RWPE1 (cell line): ENCODE data around the gene C8B.

ENCODE experiments used
- CTCF ChIA-PET: fragments of 350-600 bp; sonication (Branson Sonifier 250); formaldehyde crosslinking; extraction: SDS; loops from one replicate; lab custom pipeline; 2021; lab: Yijun Ruan, JAX
- POLR2A ChIA-PET: fragments of 400-600 bp; formaldehyde crosslinking; extraction: SDS; loops from one replicate; lab custom pipeline; 2020; ENCODE audit warnings: antibody characterized with exemption; ENCODE audit not compliant: low non-redundant PET; lab: Yijun Ruan, JAX
- DNase-seq: peaks from one replicate; pipeline ENCODE4 v3.0.0; 2012; ENCODE audit warnings: low spot score
- H3K27ac ChIP-seq: fragments of 450-650 bp; 2 replicates; pipeline ENCODE4 v1.5.1; 2017
- TF ChIP-seq, protein P1 (sequence below): fragments of 450-650 bp; conservative IDR thresholded peaks from 2 replicates; pipeline ENCODE4 v1.5.1; 2017; ENCODE audit warnings: low read depth, mild to moderate bottlenecking

Gene C8B

DNA sequence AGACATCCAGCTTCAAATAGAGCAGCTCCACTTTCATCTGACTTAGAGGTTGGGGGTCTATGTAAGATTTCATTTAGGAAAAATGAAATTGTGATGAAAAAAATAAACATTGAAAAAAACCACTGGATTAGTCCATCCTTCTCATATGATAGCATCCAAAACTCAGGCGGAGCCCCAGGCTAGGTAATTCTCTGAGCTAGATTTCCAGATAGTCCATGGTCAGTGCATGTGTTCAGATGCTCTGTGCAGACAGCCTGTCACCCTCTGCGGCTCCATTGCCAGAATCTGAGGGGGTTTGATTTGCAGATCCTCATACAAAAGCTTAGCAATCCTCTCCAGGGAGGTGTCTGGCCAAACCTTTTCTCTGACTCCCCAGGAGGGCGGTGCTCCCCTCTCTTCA, 49.2 kb downstream of the C8B start:
- TF ChIP-seq, protein P1, sequence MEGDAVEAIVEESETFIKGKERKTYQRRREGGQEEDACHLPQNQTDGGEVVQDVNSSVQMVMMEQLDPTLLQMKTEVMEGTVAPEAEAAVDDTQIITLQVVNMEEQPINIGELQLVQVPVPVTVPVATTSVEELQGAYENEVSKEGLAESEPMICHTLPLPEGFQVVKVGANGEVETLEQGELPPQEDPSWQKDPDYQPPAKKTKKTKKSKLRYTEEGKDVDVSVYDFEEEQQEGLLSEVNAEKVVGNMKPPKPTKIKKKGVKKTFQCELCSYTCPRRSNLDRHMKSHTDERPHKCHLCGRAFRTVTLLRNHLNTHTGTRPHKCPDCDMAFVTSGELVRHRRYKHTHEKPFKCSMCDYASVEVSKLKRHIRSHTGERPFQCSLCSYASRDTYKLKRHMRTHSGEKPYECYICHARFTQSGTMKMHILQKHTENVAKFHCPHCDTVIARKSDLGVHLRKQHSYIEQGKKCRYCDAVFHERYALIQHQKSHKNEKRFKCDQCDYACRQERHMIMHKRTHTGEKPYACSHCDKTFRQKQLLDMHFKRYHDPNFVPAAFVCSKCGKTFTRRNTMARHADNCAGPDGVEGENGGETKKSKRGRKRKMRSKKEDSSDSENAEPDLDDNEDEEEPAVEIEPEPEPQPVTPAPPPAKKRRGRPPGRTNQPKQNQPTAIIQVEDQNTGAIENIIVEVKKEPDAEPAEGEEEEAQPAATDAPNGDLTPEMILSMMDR, result no peak
- POLR2A ChIA-PET, result no interaction called here
- DNase-seq, result no peak
- CTCF ChIA-PET, result no interaction called here
- no peak overlapping the region for H3K27ac ChIP-seq

DNA sequence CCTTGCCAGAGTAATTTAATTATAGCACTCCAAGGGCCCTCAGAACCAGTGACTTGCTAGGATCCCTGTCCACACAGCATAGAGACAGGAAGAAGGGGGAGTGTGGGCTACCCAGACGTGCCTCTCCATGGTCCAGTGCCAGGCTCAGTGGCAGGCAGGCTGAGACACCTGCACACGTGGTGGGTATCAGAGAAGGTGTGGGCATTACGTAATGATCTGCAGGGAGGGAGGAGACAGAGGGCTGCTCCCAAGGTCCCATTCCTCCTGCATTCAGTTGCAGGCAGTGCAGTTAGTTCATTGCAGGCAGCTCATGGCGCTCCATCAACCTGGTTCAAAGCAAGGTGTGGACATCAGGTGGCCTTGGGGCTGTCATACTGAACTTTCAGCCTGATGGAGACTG, 49.9 kb downstream of the C8B start:
- ChIA-PET POLR2A (no interaction called here), CTCF (no interaction called here)
- TF ChIP-seq, protein P1, result no peak
- DNase-seq, result no peak
- H3K27ac ChIP-seq, result no peak overlapping the region

DNA sequence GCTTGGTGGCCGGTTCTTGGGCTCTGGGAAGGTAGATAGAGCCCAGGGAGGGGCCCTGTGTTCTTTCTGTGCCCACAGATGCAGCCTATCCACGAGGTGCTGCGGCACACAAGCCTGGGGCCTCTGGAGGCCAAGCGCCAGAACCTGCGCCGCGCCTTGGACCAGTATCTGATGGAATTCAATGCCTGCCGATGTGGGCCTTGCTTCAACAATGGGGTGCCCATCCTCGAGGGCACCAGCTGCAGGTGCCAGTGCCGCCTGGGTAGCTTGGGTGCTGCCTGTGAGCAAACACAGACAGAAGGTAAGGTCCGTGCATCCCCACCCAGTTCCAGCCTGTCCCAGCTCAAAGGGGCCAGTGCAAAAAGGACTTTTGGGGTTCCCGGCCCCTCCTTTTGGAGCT, 53.5 kb downstream of the C8B start:
- H3K27ac ChIP-seq, result no peak overlapping the region
- DNase-seq, result no peak
- TF ChIP-seq, protein P1, result no peak
- POLR2A ChIA-PET, result no interaction called here
- CTCF ChIA-PET, result no interaction called here

DNA sequence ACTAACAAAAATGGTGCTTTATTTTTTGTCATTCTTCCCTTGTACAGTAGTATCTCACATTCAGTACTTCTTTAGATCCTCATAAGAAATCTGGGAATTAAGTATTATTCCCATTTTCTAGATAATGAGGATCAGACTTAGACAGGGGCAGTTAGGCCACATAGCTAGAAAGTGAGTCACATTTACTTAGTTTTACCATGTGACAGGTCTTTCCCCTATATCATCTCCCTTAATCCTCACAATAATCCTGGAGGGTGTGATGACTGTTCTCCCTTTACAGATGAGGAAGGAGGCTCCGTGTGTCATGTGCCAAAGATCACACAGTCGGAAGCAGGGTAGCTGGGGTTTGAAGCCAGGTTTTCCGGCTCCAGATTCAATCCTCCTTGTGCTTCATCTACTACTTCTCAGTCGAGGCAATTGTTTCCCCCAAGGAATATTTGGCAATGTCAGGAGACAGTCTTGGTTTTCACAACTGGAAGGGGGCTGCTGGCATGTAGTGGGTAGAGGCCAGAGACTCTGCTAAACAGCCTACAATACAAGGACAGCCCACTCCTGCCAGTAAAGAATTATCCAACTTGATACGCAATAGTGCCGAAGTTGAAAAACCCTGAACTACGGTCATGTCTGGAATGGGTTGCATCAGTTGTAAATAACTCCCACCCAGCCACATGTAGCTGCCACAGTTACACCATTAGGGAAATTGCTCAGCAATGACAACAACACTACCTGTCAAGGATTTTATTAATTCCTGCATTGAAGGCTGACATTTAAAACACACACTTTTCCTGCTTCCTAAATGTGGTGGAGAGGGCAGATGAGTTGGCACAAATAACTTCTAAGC, 54.5 kb downstream of the C8B start:
- POLR2A ChIA-PET, result no interaction called here
- DNase-seq, result peak; percentile 29
- TF ChIP-seq, protein P1, result no peak
- no peak overlapping the region for H3K27ac ChIP-seq
- CTCF ChIA-PET, result interaction anchor here (0.6 kb wide), 1 partner anchor 376 kb away, joined by 3 read pairs; no protein-coding TSS in a partner anchor

DNA sequence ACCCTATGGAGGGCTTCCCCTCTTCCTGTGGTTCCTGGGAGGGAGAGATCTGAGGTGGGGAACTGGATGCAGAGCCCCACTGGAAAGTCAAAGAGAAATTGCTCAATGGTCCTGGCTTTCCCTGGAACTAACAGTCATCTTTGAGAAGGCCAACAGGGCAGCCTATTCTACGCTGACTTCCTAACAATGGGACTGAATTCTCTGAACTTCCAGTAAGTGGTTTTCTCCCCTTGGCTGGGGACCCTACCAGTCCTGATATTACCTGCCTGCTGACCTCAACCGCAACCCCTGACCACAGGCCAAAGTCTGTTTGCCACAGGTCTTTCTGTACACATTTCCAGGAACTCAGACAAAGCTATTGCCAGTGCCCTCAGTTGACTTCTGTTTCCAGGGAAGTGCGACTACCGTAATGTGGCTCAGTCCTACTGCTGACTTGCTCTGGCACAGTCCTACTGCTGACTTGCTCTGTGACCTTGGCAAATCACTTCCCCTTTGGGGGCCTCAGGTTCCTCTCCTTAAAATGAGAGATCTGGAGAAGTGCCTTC, 55.3 kb downstream of the C8B start:
- H3K27ac ChIP-seq, result no peak overlapping the region
- TF ChIP-seq, protein P1, result no peak
- ChIA-PET POLR2A (no interaction called here), CTCF (interaction anchor here (0.6 kb wide), 1 partner anchor 377 kb away, joined by 3 read pairs; no protein-coding TSS in a partner anchor)
- no peak for DNase-seq

DNA sequence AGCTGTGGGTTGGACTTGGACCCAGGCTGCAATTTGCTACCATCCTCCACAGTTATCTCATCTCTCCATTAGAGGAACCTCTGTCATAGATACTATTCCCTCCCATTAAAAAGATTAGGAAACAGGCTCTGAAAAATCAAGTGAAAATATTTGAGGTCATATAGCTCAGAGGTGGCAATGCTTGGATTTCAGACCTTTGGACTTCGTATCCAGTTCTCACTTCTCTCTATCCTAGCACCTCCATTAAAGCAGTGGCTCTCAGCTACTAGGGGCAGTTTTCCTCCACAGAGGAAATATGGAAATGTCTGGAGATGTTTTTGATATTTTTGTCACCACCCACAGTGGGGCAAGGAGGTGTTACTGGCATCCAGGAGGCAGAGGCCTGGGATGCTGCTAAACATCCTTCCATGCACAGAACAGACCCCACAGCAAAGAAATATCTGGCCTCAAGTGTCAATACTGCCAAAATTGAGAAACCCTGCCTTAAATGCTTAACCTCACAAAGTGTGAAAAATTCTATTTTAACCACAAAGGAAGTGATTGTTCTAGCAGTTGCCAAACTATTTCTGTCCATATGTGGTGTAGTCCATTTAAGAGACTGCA, 57.1 kb downstream of the C8B start:
- H3K27ac ChIP-seq, result no peak overlapping the region
- TF ChIP-seq, protein P1, result no peak
- ChIA-PET POLR2A (no interaction called here), CTCF (interaction anchor here (0.8 kb wide), 1 partner anchor 23 kb away, joined by 4 read pairs; no protein-coding TSS in a partner anchor)
- DNase-seq, result no peak
